Stimulated activated CD8-positive, alpha-beta memory T cell treated with anti-CD3 and anti-CD28 coated beads, Interleukin-12 subunit alpha, Interleukin-12 subunit beta, amount 100 ng/mL, for 1 hour (primary cell): ENCODE measurements around the gene KLF6.

ENCODE experiments used
- DNase-seq: peaks from one replicate; pipeline ENCODE4 v3.0.0-alpha.2; 2020; ENCODE audit warnings: low read depth

The KLF6 gene

GRCh38 chr10:3787816-3788215, 2.8 kb upstream of the KLF6 start:
- DNase-seq = no peak

DNA sequence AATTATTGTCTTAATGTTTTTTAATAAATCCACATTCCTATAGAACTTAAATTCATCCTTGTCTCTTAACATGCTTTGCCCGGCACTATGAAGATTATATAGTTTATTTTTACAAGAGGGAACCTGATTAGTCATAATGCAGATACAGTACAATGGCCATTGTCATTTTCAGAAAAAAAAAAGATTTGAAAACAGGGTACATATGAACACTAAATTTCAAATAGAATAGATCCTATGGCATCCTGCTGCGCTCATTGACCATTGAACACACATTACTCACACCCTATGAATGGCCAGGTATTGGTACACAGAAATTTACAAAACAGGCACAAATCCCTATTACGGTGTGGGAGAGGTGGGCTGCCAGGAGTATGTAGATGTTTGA, 2.0 kb upstream of the KLF6 start:
- no peak for DNase-seq

GRCh38 chr10:3786295-3787015, 1.4 kb upstream of the KLF6 start:
- no peak for DNase-seq

GRCh38 chr10:3785851-3786271, 852 bp upstream of the KLF6 start:
- DNase-seq = no peak

DNA sequence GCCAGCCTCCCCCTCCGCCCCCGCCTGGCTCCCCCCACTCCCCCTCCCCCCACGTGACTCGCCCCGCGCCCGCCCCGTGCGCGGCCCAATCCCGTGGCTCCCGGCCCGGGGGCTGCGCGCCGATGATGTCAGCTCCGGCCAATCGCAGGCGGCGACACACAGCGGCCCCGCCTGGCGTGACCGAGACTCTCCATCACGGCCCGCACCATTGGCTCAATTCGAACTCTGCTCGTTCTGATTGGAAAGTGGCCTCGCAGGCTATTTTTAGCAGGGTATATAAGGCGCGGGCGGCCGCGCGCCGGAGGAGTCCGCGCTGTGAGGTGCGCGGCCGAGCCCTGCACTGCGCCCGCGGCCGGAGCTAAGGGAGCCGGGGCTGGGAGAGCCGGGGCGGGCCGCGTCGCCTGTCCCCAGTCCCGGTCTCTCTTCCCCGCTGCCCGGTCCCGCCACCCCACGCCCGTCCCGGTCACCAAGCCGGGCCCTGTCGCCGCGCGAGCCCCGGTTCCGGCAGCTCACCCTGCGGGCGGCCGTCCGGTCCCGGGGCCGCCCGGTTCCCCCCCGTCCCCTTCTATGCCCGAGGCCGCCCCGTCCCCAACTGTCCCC, 342 bp upstream of the KLF6 start:
- DNase-seq = peak; percentile 99

DNA sequence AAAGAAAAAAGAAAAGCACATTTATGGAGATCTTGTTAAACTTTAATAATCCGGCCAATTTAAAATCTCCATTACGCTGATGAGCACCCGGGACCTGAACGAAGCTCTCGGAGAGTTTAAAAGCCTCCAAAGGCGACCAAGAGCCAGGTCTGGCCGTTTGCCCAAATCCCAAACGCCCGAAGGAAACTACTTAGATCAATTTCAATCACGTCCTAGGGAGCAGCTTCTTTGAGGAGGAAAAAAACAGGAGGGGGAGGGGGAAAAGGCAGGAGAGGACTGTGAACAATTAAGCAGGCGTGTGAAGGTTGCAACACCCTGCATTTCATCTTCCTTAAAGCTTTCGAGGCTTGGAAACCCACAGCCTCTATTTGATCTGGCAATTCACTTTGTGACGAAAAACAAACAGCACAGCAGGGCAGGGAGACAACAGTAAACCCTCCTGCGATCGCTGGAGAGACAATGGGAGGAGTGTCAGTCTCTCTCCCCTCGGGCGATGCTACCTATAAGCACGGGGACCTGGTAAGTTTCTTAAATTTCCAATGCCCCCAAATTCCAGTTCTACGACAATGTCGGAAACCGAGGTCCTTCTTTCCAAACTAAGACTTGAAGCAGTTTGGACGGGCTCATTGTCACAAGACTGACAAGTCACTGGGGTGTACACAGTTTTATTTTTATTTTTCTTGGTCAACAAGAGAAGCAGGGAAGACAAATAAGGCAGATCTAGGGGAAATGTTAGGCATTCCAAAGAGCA, 1.2 kb downstream of the KLF6 start:
- no peak for DNase-seq

- peak; percentile 50 for DNase-seq
Observed at GRCh38 chr10:3783316-3783681, 1.7 kb downstream of the KLF6 start.

- DNase-seq = peak; percentile 47
Observed at GRCh38 chr10:3782451-3783315, 2.3 kb downstream of the KLF6 start.

DNA sequence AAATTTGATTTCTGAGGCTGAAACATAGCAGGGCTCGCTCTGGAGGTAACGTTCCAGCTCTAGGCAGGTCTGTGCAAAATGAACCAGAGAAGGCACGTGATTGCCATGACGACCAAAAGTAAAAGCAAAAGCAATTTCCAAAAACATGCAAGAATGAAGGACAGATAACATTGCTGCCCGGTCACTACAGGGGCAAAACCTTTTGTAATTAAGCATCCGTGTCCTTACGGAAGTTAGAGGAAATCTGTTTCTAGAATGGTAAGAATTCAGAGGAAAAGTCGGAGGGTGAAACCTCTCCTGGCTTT, 2.9 kb downstream of the KLF6 start:
- no peak for DNase-seq

DNA sequence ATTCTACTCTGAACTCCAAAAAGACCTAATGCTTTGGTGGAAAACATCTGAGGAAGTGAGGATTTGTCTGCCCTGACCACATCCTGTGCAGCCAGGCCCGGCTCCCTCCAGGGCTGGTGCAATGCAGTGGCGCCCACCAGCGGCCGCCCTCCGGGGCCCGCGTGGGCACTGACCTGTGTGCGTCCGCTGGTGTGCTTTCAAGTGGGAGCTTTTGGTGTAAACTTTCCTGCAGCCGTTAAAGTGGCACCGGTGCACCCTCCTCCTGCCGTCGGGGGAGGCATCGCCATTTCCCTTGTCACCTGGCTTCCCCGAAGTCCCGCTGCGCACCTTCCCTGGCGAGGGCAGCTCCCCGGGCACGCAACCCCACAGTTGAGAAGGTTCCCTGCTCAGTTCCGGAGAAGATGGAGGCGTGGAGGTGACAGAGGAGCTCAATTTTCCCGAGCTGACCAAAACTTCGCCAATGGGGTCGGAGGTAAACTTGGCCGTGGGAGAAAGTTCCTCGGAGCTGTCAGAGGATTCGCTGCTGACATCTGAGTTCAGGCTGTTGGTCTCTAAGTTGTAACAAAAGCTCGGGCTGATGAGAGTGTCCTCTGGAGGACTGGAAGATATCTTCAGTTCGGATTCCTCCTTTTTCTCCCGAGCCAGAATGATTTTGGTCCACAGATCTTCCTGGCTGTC, 3.4 kb downstream of the KLF6 start:
- no peak for DNase-seq

DNA sequence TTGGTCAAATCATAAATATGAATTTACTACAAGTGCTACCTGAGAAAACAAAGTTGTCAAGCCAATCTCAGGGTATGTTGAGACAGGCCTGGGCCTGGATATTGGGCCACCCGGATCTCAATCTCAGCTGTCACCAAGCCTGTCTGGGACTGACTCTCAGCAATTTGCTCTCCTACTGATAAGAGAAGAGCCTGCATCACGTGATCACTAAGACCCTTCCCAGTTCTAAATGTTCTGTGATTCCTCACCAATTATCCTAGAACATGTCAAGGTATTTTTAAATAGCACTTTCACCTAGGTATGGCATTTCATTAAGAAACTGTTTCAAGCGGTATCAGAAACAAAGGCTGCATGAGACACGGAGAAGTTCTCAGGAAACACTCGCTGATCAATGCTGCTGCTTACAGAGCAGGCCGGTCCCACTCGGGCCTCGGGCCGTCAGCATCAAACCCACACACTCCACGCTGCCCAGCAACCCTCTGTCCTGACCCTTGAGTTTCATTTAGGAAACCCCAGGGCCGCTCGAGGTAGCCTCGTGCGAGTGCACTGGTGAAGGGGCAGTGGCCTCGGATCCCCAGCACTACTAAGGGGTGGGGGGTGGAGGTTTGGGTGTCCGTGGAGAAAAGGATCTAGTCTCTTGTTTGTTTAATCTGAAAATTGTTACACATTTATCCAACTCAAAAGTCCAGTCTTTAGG, 4.1 kb downstream of the KLF6 start:
- no peak for DNase-seq

DNA sequence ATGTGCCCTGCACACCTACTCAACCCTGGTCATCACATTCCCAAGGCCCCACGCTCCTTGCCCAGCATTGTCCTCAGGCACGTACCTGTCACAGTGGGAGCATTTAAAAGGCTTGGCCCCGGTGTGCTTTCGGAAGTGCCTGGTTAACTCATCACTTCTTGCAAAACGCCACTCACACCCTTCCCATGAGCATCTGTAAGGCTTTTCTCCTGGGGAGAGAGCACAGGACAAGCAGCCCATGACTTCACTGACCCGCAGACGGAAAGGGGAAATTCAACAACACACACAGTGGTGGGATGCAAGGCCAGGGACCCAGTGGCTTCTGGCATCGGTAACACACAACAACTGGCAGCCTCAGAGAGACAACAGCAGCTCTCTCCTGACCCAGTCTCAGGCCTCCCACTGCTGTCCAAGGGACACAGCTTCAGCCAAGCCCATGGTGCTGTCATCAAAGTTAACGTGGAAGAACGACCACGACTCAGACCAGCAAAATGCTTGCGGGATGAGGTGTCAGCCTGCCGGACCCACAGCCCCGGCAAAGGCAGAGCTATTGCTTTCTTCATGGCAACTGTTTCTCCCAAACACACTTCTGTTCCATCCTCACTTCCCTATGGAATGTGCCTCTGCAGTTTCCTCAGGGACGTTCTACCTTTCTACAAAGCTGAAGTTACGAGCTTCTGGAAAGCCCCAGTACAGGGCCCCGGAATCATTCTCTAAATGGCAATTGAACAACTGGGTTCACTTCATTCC, 4.8 kb downstream of the KLF6 start:
- no peak for DNase-seq

- no peak for DNase-seq
Observed at GRCh38 chr10:3779158-3779741, 5.8 kb downstream of the KLF6 start.

GRCh38 chr10:3778692-3779157, 6.3 kb downstream of the KLF6 start:
- no peak for DNase-seq

DNA sequence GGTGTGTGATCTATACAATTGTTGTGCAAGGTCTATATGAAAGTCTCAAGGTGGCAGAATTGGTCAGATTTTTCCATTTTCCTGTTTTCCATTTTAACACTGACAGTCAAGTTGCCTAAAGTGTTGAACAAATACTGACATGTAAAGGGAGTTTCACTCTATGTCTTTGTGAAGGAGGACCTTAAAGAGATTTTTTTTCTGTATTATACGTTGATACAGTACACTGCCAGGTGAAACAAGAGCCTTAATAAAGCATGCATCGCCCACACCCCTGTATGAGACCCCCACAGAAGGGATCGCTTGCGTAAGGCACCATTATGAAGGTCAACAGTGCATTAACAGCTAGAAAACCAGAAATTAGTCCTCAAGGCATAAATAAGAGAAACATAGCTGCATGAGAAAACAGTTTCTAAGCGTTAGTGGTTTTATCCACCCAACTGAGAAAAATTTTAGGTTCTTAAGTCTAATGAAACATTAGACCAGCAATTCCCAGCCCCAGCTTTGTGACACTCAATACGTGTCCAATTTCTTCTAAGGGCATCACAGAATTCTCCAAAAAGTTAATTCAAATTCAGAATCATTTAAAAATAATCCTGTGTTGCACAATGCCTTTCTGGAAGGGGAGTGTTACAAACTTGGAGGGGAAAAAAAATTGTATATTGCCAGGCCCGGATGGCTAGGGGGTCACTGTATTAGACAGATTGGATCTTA, 6.9 kb downstream of the KLF6 start:
- no peak for DNase-seq

GRCh38 chr10:3776796-3777571, 8.0 kb downstream of the KLF6 start:
- DNase-seq = no peak

GRCh38 chr10:3775696-3776551, 9.1 kb downstream of the KLF6 start:
- DNase-seq = no peak
